ENCODE results near the gene XRCC4.

XRCC4 gene

DNA sequence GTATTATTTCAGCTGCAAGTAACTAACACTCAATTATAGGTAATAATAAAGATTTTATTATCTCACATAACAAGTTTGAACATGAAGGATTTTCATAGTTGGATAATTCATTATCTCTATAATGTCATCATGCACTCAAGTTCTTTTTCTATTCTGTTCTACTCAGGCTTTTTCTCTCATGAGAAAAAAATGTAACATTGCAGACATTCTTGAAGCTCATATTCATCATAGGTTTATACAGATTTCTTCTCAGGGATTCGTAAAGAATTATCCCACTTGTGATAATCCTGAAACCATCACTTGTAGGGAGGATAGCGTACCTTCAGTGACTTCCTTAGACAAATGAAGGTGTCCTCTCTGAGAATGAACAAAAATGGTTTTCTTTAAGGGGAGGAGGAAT, 150.3 kb downstream of the XRCC4 start:
- no peak overlapping the region for H3K4me3 ChIP-seq (ENCODE audit: low read depth, low read length)
- TF ChIP-seq, protein P1, sequence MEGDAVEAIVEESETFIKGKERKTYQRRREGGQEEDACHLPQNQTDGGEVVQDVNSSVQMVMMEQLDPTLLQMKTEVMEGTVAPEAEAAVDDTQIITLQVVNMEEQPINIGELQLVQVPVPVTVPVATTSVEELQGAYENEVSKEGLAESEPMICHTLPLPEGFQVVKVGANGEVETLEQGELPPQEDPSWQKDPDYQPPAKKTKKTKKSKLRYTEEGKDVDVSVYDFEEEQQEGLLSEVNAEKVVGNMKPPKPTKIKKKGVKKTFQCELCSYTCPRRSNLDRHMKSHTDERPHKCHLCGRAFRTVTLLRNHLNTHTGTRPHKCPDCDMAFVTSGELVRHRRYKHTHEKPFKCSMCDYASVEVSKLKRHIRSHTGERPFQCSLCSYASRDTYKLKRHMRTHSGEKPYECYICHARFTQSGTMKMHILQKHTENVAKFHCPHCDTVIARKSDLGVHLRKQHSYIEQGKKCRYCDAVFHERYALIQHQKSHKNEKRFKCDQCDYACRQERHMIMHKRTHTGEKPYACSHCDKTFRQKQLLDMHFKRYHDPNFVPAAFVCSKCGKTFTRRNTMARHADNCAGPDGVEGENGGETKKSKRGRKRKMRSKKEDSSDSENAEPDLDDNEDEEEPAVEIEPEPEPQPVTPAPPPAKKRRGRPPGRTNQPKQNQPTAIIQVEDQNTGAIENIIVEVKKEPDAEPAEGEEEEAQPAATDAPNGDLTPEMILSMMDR (IDR thresholded peaks at IDR 0.05; ENCODE audit: low read depth, low read length), result no peak

DNA sequence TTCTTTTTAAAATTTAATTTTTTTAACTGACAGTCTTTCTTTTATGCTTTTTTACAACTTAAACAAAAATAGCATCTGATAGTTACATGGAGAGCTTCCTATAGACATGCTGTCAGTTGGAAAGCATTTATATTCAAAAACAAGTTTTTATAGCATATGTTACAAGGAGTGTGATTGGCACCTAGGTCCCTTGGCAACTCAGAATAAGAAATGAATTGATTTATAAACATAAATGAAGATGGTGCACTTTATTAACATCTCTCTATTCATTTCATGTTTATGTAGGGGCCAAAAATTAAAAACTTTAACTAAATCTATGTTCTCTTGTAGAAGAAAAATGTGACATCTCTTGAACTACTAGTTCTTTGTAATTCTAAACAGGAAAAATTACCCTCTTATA, 153.2 kb downstream of the XRCC4 start:
- TF ChIP-seq, protein P1 (IDR thresholded peaks at IDR 0.05; ENCODE audit: low read depth, low read length), result no peak
- no peak overlapping the region for H3K4me3 ChIP-seq (ENCODE audit: low read depth, low read length)

DNA sequence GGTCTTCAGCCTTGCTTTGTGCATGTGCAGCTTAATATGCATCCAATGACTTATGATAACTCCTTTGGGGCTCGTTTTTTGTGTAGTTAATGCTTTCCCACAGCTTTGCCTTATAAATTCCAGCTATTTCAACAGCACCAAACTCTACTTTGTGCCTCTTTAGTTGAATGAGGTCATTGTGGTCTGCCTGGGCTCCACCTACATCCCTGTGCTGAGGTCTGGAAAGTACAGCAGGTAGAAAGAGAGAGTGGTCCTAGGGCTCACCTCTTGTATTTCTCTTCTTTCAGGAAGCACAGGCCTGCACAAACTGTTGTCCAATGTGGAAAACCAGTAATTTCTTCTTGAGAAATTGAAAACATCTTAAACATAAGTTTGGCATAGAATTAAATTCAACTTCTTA, 167.2 kb downstream of the XRCC4 start:
- TF ChIP-seq, protein P1 (IDR thresholded peaks at IDR 0.05; ENCODE audit: low read depth, low read length), result no peak
- H3K4me3 ChIP-seq (ENCODE audit: low read depth, low read length), result no peak overlapping the region

DNA sequence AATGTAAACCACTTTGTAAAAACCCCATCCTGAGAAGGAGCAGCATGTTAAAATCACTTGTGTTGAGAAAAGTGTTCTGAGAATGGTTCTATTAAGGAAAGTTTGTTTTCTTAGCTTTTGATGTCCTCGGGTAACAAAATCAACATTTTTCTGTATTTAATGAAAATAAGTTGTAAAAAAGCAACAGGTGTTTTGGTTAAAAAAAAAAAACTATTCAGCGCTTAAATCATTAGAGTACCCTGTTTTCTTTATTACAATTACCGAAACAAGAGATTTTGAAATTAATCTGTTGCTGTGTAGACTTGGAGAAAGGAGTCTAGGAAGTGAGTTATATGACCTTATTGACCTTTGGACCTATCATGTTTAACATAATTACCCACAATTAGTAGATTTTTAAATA, 167.7 kb downstream of the XRCC4 start:
- TF ChIP-seq, protein P1 (IDR thresholded peaks at IDR 0.05; ENCODE audit: low read depth, low read length), result no peak
- no peak overlapping the region for H3K4me3 ChIP-seq (ENCODE audit: low read depth, low read length)

DNA sequence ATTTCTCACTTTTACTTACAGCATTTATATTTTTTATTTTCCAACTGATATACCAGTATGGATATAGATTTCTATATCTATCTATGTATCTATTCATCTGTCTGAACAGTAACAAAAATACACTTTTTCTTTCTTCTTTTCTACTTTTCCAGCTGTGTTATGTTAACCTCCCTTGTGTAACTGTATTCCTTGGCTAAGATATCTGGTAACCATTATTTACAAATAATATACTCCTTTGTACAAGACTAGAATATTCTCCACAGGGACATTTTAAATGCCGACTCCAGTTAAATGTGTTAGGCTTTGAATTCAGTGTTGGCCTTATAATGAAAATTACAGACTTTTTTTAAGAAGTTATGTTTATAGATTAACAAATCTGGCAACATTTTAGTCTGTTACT, 168.7 kb downstream of the XRCC4 start:
- no peak overlapping the region for H3K4me3 ChIP-seq (ENCODE audit: low read depth, low read length)
- TF ChIP-seq, protein P1 (IDR thresholded peaks at IDR 0.05; ENCODE audit: low read depth, low read length), result no peak

DNA sequence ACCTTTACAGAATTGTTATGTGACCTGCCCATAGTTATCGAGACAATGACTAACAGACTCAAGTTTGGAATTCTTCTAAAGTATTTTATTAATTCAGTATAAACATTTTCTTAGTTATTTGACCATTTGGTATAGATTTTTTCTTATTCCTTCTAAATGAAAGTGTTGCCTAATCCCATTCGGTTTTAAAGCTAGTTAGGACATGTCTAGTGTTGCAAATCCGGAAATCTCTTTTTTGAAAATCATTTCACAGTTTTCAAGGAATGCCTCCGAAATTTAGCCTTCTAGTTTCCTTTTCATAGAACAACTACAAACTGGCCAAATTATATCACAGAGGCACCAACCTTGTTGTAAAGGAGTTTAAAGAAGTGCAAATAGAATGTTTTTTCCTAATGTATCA, 171.8 kb downstream of the XRCC4 start:
- no peak overlapping the region for H3K4me3 ChIP-seq (ENCODE audit: low read depth, low read length)
- TF ChIP-seq, protein P1 (IDR thresholded peaks at IDR 0.05; ENCODE audit: low read depth, low read length), result no peak

DNA sequence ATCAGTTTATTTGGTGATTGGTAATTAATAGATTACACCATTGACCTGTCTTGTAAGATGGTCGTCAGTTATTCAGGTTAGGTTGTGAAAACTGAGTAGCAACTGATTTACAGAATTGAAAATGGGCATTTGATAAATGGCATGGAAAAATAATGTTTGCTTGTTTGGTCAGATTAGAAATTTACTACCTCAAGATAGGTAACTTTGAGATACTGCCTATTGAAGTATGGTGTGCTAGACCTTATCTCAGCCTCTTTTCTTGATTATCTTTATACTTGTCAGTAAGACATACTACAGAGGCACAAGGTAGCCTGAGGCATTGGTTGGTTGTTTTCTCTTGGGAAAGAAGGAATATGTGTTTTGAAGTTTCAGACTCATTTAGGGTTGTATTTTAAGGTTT, 174.5 kb downstream of the XRCC4 start:
- TF ChIP-seq, protein P1 (IDR thresholded peaks at IDR 0.05; ENCODE audit: low read depth, low read length), result no peak
- no peak overlapping the region for H3K4me3 ChIP-seq (ENCODE audit: low read depth, low read length)
